Stimulated activated CD4-positive, alpha-beta T cell treated with anti-CD3 and anti-CD28 coated beads, Interleukin-1b, Interleukin-23, amount 100 ng/mL, for 1 hour (primary cell): Measurements from ENCODE around the gene GM2A.
"Not testable (repeated sequence)": the region's sequence is repeated elsewhere in the genome, so short reads cannot be mapped to it uniquely, and the experiment has no call there.

Experiments used
- DNase-seq, 2 donors: peaks; one replicate each; pipeline ENCODE4 v3.0.0-alpha.2; 2020; ENCODE audit warnings: low read depth in 2 of 2

GM2A gene

DNA sequence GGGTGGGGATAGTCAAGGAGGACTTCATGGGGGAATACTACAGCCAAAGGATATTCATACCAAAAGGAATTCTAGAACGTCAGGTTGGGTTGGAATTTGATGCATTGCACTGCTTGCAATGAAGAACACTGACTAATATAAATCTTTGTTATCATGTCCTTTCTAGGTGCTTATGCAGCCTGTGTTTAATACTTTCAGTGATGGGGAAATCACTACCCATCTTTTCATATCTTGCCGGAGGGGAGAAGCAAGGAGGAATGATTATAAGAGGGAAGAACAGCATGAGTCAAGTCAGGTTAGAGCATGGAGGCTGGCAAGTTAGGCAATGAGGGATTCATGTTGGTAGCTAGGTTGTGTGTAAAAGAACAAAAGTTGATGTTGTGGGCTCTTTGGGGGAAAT, 24.0 kb upstream of the GM2A start:
- DNase-seq, result no peak

DNA sequence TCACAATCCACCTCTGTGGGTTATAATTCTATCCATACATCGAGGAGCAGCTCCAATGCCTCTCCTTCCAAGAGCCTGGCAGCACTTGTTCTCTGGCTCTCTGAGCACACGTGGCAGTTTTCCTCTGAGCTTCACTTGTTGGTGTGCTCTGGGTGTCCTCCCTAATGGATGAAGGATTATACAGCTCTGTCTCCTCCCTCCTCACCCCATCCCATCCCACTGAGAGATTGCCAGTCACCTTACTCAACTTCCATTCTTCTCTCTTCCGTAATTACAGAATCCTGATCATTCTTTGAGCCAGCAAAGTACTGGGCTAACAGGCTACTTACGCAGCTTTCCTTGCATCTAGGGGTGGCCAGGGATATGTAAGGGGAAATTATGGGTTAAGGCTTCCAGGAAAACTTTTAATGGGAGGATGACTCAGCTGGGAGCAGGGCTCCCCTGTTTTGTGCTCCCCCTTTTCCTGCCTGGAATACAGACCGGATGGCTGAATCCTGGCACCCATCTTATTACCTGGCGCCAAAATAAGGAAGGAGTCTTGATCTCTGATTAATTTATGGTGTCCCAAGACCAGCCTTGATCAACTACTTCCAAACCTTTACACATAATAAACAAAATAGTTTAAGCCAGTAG, 22.8 kb upstream of the GM2A start:
- no peak for DNase-seq

- no peak for DNase-seq
Measured at GRCh38 chr5:151231359-151231758, 21.6 kb upstream of the GM2A start.

GRCh38 chr5:151233616-151234085, 19.3 kb upstream of the GM2A start:
- DNase-seq, result no peak

GRCh38 chr5:151234476-151235238, 18.3 kb upstream of the GM2A start:
- DNase-seq, result no peak

DNA sequence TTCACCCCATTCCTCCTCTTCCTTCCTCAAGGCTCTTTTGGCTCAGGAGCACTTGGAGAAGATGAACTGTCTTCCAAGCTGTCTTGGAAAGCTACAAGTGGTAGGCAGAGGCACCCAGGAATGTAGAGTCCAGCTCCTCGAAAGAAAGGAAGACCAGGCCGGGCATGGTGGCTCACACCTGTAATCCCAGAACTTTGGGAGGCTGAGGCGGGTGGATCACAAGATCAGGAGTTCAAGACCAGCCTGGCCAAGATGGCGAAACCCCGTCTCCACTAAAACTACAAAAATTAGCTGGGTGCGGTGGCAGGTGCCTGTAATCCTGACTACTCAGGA, 17.8 kb upstream of the GM2A start:
- DNase-seq, result not testable (repeated sequence)

DNA sequence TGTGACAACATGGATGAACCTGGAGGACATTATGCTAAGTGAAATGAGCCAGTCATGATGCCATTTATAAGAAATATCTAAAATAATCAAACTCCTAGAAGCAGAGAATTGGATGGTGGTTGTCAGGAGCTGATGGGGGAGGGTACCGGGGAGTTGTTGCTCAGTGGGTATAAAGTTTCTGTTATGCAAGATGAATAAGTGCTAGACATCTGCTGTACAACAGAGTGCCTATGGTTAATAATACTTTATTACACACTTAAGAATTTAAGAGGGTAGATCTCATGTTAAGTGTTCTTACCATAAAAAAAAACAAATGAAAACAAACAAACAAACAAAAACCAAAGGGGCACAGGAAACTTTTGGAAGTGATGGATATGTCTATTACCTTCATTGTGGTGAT, 16.1 kb upstream of the GM2A start:
- DNase-seq, result no peak

- DNase-seq, result no peak
Measured at GRCh38 chr5:151237685-151238084, 15.3 kb upstream of the GM2A start.

GRCh38 chr5:151238303-151238741, 14.7 kb upstream of the GM2A start:
- DNase-seq, result no peak

GRCh38 chr5:151239237-151239861, 13.6 kb upstream of the GM2A start:
- no peak for DNase-seq

DNA sequence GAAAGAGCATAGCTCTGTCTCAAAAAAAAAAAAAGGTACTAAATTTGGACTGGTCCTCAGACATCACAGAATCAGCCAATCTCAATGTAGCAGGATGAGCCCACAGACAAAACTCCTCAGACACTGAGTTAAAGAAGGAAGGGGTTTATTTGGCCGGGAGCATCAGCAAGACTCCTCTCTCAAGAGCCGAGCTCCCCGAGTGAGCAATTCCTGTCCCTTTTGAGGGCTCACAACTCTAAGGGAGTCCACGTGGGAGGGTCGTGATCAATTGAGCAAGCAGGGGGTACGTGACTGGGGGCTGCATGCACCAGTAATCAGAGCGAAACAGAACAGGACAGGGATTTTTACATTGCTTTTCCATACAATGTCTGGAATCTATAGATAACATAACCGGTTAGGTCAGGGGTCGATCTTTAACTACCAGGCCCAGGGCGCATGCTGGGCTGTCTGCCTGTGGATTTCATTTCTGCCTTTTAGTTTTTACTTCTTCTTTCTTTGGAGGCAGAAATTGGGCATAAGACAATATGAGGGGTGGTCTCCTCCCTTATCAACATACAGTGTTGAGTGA, 12.6 kb upstream of the GM2A start:
- not testable (repeated sequence) for DNase-seq

- no peak for DNase-seq
Measured at GRCh38 chr5:151240924-151241635, 11.9 kb upstream of the GM2A start.

- DNase-seq, result no peak
Measured at GRCh38 chr5:151243127-151243526, 9.9 kb upstream of the GM2A start.

DNA sequence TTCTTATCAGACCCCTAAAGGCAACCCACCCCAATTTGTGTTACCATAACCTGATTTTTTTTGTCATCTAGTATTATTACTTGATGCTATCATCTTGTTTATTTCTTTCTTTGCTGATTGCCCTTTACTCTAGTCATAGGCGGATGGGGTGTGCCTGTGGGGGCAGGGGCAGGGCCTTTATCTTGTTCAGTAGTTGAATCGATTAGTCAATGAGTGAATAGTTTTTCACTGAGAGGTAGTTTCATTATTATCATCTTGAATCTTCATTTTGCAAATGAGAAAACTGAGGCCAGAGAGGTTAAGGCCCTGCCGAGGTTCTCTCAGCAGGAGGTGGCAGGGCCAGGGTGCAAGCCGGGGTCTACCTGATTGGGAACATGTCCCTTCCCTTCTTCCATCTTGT, 9.4 kb upstream of the GM2A start:
- DNase-seq, result no peak

DNA sequence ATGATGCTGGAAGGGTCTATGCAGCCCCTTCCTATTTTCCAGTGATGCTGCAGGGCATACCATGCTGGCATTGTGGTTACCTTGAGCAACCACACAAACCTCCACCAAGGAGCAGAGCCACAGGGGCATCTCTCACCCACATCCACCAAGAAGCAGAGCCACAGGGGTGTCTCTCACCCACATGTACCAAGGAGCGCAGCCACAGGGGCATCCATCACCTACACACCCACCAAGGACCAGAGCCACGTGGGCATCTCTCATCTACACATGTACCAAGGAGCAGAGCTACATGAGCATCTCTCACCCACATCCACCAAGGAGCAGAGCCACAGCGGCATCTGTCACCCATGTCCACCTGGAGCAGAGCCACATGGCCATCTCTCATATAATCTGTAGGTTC, 8.8 kb upstream of the GM2A start:
- DNase-seq, result no peak

DNA sequence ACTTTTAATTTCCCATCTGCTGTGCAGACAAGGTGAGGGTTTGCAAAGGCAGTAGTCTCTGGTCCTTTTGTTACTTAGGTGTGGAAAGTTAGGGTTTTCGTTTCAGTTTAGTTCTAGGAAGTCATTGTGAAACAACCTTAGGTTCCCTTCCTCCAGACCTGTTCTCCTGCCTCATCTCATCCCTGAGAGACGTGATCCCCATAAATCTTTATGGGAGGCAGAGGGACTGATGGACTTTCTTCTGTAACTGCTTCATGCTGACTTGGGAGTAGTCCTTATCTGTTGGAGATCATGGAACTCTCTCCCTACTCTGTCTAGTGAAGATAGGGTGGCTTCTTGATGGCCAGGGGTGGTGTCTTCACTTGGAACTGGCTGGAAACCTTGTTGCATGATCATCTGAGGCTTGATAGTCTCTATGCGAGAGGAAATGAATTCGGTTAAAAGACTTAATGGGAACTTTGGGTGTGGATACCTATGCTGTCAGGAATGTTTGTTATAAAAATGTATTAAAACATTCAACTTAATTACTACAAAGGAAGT, 7.2 kb upstream of the GM2A start:
- no peak for DNase-seq

- no peak for DNase-seq
Measured at GRCh38 chr5:151248651-151249050, 4.3 kb upstream of the GM2A start.

GRCh38 chr5:151249281-151249680, 3.7 kb upstream of the GM2A start:
- DNase-seq, result no peak

GRCh38 chr5:151250346-151251000, 2.5 kb upstream of the GM2A start:
- DNase-seq, result no peak

GRCh38 chr5:151251001-151251551, 1.9 kb upstream of the GM2A start:
- no peak for DNase-seq

DNA sequence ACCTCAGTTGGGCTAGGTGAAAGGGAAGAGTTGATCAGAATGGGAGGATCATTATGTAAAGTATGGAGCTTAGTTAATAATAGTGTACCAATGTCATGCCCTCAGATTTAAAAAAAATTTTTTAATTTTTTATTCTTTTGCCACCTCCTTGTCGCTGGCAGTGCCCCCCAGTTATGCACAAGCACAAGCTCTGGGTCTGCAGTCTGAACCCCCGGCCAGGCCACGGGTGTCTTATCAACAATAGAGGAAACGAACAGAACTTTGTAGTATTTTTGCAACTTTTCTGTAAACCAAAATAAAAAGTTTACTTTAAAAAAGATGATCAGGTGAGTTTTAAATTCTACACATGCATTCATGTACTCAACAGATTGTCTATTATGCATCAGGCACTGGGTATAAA, 1.4 kb upstream of the GM2A start:
- no peak for DNase-seq
